Retinal pigment epithelial cell (primary cell): ENCODE data around the gene SELL.

Experiments
- DNase-seq: peaks from one replicate; pipeline ENCODE4 v3.0.0-alpha.2; 2010; ENCODE audit warnings: low read depth
- H3K4me3 ChIP-seq: 2 replicates; pipeline ENCODE4 v1.5.1; 2011; ENCODE audit warnings: mild to moderate bottlenecking, low read length, control low read depth, moderate library complexity
- TF ChIP-seq, protein P1 (sequence below): conservative IDR thresholded peaks from 2 replicates; pipeline ENCODE4 v1.5.1; 2011; ENCODE audit warnings: low read depth, low read length, control low read depth, inconsistent platforms

The SELL gene

DNA sequence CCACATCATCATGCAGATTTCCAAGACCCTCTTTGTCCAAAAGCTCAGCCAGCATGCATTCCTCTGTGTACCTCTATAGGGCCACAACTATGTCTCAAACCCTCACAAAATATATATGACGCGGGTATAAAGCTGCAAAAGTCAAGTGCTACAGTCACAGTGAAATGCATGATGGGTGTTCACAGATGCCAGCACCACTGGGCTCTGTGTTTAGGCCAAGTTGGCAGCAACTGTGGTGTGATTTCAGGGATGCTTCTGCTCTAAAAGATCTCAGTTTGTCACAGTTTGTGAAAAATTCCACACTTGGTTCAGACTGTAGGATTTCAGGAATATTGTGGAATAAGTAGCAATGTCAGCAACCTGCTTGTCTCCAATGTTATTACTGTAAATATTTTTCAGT, 57.5 kb downstream of the SELL start:
- TF ChIP-seq, protein P1, sequence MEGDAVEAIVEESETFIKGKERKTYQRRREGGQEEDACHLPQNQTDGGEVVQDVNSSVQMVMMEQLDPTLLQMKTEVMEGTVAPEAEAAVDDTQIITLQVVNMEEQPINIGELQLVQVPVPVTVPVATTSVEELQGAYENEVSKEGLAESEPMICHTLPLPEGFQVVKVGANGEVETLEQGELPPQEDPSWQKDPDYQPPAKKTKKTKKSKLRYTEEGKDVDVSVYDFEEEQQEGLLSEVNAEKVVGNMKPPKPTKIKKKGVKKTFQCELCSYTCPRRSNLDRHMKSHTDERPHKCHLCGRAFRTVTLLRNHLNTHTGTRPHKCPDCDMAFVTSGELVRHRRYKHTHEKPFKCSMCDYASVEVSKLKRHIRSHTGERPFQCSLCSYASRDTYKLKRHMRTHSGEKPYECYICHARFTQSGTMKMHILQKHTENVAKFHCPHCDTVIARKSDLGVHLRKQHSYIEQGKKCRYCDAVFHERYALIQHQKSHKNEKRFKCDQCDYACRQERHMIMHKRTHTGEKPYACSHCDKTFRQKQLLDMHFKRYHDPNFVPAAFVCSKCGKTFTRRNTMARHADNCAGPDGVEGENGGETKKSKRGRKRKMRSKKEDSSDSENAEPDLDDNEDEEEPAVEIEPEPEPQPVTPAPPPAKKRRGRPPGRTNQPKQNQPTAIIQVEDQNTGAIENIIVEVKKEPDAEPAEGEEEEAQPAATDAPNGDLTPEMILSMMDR, result no peak
- H3K4me3 ChIP-seq, result no peak overlapping the region
- DNase-seq, result no peak

- no peak for DNase-seq
- TF ChIP-seq, protein P1, result no peak
Measured at GRCh38 chr1:169651035-169651434, 60.4 kb downstream of the SELL start.

DNA sequence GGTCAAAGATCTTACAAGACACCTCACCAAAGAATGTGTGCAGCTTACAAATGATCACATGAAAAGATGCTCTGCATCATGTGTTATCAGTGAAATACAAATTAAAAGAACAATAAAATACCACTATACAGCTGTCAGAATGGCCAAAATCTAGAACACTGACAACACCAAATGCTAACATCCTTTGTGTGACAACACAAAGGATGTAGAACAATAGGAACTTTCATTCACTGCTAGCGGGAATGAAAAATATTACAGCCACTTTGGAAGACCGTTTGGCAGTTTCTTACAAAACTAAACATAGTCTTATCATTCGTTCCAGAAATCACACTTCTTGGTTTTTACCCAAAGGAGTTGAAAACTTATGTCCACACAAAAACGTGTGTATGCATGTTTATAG, 60.9 kb downstream of the SELL start:
- DNase-seq, result no peak
- TF ChIP-seq, protein P1, result no peak
- H3K4me3 ChIP-seq, result no peak overlapping the region

More at GRCh38 chr1:169651035-169651434, 60.4 kb downstream of the SELL start:
- H3K4me3 ChIP-seq, result no peak overlapping the region

GRCh38 chr1:169648709-169649108, 62.7 kb downstream of the SELL start:
- no peak overlapping the region for H3K4me3 ChIP-seq
- DNase-seq, result no peak
- TF ChIP-seq, protein P1, result no peak

DNA sequence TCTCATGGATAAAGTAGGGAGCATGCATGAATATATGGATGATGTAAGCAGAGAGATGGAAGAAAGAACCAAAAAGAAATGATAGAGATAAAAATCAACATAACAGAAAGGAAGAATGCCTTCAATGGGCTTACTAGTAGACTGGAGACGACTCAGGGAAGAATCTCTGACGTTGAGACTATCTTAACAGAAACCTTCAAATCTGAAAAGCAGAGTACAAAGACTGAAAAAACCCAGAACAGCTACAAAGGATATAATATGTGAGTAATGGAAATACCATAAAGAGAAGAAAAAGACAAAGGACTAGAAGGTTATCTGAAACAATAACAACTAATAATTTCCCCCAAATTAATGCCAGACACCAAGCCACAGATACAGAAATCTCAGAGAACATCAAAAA, 63.2 kb downstream of the SELL start:
- TF ChIP-seq, protein P1, result no peak
- H3K4me3 ChIP-seq, result no peak overlapping the region
- no peak for DNase-seq

- TF ChIP-seq, protein P1, result no peak
- DNase-seq, result no peak
Measured at GRCh38 chr1:169647512-169647911, 63.9 kb downstream of the SELL start.

GRCh38 chr1:169644297-169644696, 67.1 kb downstream of the SELL start:
- no peak for DNase-seq

More at GRCh38 chr1:169647512-169647911, 63.9 kb downstream of the SELL start:
- H3K4me3 ChIP-seq, result no peak overlapping the region

More at GRCh38 chr1:169644297-169644696, 67.1 kb downstream of the SELL start:
- H3K4me3 ChIP-seq, result no peak overlapping the region
- TF ChIP-seq, protein P1, result no peak
